Activated T-helper 1 cell treated with anti-CD3 and anti-CD28 coated beads, Interleukin-12 subunit alpha, Interleukin-12 subunit beta, Interleukin-2, Interleukin-4 antibody, amounts not matched to agents 30 ng/mL and 10 ng/mL and 1 ng/mL, durations not matched to agents 14 hours and 24 hours and 36 hours (primary cell): ENCODE measurements around the gene RAET1E. TPM values are rescaled to one million over a fixed set of nuclear protein-coding genes. Genes with fewer than 3 reads are reported as not detected.

Source experiments
- total RNA-seq: library from RNA; stranded (reverse); gene quantifications from 2 replicates; pipeline ENCODE4 v1.2.3, GENCODE V29; 2022

RAET1E gene
- total RNA-seq, 1 donor from 2014 or later = not detected

Other genes starting within 250 kb of the RAET1E start
- 20.8 and 22.1 TPM in 2 replicates for gene KATNA1, start 249.4 kb downstream of the RAET1E start, total RNA-seq
- gene LATS1, start 180.0 kb downstream of the RAET1E start, total RNA-seq = 33.1 and 34.0 TPM in 2 replicates
- gene NUP43, start 151.6 kb downstream of the RAET1E start, total RNA-seq = 81.3 and 90.5 TPM in 2 replicates
- gene PCMT1, start 148.4 kb downstream of the RAET1E start, total RNA-seq = 88.8 and 92.3 TPM in 2 replicates
- 3.5 and 5.1 TPM in 2 replicates for gene LRP11, start 33.8 kb downstream of the RAET1E start, total RNA-seq
- gene RAET1G, start 25.0 kb upstream of the RAET1E start, total RNA-seq = 0.18 TPM in 1 of 2 replicates, not detected in the other
- gene ULBP2, start 43.9 kb upstream of the RAET1E start, total RNA-seq = 0.32 and 0.65 TPM in 2 replicates
- 0.91 and 0.99 TPM in 2 replicates for gene ULBP1, start 65.8 kb upstream of the RAET1E start, total RNA-seq
- not detected in 2 replicates for gene RAET1L, start 127.4 kb upstream of the RAET1E start, total RNA-seq
- 0.56 TPM in 1 of 2 replicates, not detected in the other for gene ULBP3, start 171.0 kb upstream of the RAET1E start, total RNA-seq
- gene PPP1R14C, start 244.9 kb upstream of the RAET1E start, total RNA-seq = not detected in 2 replicates